GM04504 (cell line): Measurements from ENCODE around the gene GALE.
A peak's percentile ranks its signal among the peaks of the same experiment; 100 is the strongest.

ENCODE experiments used
- DNase-seq: peaks from one replicate; pipeline ENCODE4 v3.0.0-alpha.2; 2012; ENCODE audit warnings: low read depth

The GALE gene

DNA sequence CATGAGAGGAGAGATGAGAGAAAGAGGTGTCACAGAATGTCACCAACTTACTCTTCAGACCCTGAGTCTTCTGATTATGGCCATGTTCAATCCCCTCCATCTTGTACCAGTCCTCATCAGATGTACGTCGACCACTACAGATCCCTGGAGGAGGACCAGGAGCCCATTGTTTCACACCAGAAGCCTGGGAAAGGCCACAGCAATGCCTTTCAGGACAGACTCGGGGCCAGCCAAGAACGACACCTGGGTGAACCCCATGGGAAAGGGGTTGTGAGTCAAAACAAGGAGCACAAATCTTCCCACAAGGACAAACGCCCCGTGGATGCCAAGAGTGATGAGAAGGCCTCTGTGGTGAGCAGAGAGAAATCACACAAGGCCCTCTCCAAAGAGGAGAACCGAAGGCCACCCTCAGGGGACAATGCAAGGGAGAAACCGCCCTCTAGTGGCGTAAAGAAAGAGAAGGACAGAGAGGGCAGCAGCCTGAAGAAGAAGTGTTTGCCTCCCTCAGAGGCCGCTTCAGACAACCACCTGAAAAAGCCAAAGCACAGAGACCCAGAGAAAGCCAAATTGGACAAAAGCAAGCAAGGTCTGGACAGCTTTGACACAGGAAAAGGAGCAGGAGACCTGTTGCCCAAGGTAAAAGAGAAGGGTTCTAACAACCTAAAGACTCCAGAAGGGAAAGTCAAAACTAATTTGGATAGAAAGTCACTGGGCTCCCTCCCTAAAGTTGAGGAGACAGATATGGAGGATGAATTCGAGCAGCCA, 49.3 kb downstream of the GALE start:
- peak; percentile 20 for DNase-seq

DNA sequence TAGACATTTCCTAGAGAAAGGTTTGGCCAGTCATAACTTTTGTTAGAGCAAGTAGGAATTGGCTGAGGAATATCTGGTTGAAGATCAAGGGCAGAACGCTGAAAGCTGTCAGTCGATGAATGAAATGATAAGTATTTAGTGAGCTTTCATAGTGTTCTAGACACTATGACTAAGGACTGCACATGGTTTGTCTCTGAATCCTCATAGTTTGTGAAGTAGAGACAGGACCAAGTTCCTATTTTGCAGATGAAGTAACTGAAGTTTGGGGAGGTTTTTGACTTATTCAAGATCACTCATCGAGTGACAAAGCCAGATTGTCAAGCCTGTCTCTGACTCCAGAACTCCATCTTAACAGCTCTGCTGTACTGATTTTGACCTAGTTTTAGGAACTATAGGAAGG, 52.5 kb downstream of the GALE start:
- DNase-seq, result no peak
